HG03039 (cell line): ENCODE data around the gene TMCC1.
"Not testable (repeated sequence)": the region's sequence is repeated elsewhere in the genome, so short reads cannot be mapped to it uniquely, and the experiment has no call there.

Experiments used
- ATAC-seq: cut with Tn5 transposase; IDR thresholded peaks from one replicate; pipeline ENCODE4 v1.9.1; 2021; ENCODE audit warnings: mild to moderate bottlenecking, moderate library complexity; ENCODE audit not compliant: unreplicated experiment

The TMCC1 gene

DNA sequence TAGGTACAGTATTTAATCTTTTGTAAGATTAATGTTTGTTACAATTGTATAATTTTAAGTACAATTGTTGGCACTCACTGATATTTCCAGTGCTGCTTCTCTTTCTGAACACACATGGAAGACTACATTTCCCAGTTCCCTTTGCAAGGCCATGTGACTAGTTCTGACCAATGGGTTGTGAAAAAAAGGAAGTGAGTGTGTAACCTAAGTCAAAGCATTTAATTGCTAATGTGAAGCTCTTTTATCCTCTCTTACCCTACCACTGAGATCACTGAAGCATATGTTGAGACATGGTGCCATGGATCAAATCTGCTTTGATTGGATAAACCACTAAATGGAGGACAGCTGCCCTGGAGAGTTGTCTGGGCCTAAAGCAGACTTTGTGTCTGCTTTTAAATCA is 203.1 kb downstream of the TMCC1 start:
- no peak for ATAC-seq

DNA sequence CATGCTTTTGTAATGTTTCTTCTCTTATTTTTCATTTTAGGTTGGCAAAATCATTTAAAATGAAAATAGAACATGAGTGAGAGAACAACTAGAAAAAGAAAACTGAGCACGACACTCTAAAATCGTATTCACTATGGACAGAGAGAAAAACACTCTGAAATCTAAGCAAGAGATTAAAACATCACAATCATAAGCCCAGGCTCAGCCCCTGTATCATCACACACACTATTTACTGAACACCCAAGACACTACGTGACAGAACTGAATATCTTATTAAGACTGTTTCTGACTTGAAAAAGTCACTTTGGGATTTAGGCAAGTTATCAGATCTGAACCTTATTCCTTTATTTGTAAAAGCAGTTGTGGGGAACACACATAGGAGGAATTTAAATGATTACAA is 204.5 kb downstream of the TMCC1 start:
- no peak for ATAC-seq

DNA sequence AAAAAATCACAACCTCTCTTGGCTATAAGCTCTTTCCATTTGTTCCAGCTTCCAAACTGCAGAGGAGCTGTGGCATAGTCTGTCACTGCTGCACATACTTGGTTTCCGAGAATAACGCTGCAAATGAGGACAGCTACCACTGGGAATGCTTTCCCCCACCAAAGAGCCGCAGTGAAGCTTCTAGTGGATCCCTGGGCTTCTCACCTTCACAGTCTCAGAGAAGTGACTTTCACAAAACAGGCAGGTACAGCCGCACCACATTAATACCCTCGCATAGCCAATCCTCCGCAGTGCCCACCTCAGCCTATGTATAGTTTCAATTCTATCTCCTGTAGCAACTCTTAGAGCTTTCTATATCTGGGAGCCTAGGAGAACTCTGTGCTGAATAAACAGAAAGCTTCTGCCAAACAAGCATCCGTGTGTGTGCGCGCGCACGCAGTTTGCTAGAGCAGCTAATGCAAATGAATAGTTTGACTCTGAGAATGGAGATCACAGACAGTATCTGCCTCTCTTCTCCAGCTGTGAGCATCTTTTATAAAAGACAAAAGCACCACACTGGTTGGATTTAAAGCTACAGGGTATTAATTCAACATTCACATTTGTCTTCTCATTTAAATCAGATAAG is 205.1 kb downstream of the TMCC1 start:
- no peak for ATAC-seq

DNA sequence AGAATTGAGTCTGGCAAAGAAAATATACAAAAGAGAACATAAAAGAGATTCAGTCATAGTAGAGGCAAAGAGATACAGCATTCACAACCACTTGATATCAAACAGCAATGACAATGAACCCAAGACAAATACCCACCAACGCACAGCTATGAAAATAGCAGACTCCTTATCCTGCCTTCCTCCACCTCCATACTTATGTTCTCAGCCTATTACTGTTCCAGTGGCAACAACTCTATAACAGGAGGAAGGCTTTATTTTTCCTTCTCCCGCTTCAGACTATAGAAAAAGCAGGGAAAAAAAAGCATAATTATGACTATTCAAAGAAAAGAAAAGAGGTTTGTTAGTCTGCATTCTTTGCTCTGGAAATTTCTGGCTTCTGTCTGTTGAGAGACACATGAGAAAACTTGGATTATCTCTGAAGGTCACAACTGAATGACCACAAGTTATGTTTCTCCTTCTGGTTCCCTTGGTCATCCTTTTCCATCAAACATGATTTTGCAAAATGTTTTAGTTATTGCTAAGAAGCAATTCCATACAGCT is 205.9 kb downstream of the TMCC1 start:
- ATAC-seq: no peak

DNA sequence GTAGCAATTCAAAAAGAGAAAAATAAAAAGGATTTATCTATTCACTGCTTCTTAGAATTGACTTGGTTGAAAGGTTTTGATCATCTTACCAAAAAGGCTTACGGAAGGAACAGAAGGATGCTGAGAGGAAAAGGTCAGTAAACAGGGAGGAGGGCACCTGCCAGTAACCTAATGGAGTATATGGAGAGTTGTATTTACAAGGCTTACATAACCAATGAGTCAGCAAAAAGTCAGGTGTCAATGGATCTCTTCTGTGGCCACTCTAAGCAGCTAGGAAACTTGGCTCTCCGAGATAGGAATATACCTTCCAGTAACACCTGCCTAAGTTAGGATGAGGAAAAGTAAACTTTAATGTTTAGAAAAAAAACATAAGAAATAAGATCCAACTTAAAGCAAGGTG is 206.6 kb downstream of the TMCC1 start:
- no peak for ATAC-seq

DNA sequence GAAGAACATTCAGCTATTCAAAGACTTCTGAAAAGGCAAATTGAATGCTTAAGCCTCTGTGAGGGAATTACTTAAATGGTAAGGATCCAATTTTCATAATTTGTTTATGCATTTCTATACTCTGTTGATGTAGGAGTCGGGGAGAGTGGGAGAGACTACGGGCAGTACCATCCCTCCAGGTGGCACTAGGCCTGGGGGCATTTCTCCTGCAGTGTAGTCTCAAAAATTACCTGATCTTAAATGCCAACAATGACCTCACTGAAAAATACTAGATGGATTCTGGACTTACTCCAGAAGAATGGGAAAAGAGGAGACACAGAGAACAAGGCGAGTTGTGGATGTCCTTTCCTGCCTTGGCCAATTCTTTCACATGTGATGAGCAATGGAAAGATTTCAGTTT is 209.2 kb downstream of the TMCC1 start:
- no peak for ATAC-seq

DNA sequence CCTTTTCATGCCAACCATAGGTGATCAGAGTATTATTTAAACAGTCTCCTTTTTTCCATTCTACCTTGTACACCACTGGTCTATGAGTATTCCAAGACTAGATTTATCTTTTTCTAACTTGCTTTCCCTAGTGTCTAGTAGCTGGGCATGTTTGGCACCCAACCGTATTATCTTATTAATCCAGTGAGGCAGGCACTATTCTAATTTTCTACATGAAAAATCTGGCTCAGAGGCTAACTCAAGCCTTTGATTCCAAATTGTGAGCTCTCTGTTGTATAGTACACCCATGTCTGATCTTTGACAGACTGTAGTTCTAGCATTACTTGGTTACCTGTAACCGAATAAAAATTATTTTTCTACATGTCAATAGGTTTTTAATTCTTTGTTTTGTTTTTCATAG is 210.3 kb downstream of the TMCC1 start:
- no peak for ATAC-seq

DNA sequence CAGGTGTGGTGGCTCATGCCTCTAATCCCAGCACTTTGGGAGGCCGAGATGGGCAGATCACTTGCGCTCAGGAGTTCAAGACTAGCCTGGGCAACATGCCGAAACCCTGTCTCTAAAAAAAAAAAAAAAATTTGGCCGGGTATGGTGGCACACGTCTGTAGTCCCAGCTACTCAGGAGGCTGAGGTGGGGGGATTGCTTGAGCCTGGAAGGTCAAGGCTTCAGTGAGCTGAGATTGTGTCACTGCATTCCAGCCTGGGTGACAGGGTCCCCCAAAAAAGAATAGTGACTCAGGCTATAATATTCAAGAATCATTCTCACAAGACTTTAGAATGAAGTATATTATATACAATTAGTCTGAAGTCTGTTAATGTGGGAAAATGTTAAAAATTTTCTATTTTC is 216.5 kb downstream of the TMCC1 start:
- ATAC-seq: no peak

DNA sequence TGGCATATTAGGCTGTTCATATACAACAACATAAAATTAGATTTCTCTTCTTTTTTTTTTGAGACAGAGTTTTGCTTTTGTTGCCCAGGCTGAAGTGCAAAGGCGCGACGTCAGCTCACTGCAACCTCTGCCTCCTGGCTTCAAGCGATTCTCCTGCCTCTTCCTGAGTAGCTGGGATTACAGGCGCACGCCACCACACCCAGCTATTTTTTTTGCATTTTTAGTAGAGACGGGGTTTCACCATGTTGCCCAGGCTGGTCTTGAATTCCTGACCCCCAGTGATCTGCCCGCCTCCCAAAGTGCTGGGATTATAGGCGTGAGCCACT is 218.8 kb downstream of the TMCC1 start:
- ATAC-seq: not testable (repeated sequence)

DNA sequence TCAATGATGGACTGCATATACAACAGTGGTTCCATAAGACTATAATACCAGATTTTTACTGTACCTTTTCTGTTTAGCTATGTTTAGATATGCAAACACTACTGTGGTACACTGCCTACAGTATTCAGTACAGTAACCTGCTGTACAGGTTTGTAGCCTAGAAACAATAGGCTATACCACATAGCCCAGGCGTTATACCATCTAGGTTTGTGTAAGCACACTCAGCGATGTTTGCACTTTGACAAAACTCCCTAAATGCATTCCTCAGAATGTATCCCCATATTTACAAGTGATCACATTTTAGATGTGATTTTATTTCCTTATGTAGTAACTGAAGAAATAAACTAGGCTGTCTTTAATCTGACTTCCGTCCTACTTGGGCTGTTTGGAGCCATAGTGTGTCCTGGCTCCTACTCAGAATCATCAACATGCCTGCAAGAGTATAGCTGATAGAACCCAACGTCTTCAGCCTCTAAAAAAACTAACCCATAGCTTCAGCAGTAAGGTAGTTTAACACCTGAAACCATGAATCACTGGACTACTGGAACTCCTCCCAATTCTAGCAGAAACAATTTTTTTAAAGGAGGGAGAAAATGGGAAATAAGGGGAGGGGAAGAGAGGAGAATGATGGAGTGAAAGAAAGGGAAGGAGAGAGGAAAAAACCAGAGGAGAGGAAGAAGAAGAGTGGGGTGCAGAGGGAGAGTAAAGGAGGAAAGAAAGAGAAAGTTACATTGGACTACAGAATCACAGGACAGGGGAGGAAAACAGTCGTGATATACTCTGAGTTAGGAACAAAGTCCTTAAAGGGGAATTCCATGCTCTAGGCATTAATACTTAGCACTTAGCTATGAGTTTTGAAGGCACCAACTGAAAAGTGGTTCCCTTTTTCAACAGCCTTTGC is 219.4 kb downstream of the TMCC1 start:
- no peak for ATAC-seq

DNA sequence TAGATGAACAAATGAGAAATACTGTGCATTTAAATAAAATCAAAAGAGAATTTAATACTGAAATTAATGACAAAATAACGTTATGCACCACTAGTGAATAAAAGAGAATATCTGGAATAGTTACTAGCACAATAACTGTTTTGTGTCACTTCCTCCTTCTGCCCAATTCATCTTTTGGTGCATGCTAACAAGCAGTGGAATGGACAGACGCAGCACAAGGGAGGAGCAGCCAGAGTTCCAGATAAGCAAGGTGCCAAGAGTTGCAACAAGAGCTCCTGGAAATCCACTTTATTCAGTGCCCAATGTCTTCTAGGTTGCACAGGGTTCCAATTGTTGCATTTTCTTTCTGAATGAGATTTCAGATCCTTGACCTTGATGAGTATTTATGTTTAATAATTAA is 220.5 kb downstream of the TMCC1 start:
- ATAC-seq: no peak

DNA sequence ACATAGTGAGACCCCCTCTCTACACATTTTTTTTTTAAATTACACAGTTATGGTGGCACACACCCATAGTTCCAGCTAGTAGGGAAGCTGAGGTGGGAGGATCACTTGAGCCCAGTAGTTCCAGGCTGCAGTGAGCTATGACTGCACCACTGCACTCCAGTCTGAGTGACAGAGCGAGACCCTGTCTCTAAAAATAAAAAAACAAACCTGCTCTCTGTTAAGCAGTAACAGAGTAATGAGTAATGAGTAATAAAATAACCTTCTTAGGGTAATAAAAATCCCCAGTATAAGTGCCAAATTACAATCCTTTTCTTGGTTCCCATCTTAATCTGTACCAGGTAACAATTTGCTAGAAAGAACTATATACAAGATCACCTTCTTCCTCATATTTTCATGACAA is 221.1 kb downstream of the TMCC1 start:
- no peak for ATAC-seq

DNA sequence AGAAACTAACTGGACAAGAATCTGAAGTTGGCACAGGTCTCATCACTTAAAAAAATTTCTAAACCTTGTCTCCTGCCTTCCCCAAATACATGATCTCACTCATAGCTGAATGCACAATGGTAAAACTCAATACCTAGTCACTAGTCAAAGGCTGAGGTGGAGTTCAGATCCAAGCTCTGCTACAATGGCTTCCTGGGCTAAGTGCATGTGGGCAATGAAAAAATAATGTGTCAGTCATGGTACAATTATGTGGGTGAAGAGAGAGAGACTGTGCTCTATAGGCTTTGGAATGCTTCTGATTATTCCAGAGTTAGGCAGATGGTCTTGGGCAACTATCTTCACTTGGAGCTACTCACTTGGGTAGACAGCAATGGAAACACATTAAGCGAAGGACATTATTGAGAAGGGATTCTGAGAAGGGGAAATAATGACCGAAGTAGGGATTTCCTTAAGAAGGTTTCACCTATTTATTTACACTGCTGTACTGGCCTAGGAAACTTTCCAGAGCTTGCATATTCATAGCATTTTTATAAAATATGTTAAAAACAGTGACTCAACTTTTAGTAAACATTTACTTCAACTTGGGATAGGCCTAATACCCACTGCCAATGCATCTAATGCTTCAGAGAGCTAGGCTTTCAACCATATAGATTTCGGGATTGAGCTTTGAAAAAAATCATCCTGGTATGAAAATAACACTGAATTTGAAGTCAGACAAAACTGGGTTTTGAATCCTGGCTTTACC is 228.3 kb downstream of the TMCC1 start:
- ATAC-seq: no peak

DNA sequence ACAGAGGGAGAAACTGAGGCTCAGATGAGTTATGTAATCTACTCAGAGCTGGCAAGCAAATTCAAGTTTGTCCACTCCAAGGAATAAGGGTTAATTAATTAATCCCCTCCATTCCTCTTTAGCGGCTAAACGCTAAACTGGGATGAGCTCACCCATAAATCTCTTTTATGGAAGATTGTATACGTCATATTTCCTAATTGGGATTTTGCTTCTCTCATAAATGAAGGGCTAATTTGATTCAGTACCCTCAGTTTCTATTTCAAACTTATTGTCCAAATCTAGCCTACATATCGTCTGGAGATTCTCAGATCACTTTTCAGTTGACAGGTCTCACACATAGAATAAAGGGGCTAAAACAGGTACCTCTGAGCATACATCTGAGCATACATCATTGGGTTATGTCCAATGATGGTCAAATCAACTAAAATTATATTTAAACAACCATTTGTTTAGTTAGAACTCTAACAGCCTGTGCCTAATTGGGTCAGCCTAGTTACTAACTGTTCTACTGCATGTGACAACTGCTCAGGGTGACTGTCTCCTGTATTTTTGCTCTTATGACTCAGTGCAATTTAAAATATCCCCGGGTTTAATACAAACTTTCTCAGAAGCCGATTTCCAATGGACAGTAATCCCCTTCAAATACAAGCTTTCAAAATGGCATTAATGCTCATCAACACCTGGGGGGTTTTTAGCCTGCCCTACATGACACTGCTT is 229.4 kb downstream of the TMCC1 start:
- no peak for ATAC-seq

DNA sequence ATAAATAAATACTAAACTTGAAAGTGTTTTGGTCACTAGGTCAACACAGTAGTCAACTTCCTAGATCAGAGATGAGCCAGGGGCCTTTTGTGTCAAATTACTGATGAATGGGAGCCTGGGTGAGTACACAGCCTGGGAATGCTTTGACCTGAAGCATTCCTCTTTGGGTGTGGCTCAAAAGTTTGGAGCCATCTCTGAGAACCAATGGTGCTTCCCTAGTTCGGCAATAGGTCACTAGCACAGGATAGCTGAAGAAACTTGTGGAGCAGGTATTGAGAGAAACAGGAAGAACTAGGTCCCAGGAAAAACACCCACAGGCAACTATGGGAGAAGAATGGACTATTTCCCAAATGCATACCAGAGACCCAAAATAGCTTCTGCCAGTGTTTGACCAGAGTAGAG is 230.5 kb downstream of the TMCC1 start:
- no peak for ATAC-seq

DNA sequence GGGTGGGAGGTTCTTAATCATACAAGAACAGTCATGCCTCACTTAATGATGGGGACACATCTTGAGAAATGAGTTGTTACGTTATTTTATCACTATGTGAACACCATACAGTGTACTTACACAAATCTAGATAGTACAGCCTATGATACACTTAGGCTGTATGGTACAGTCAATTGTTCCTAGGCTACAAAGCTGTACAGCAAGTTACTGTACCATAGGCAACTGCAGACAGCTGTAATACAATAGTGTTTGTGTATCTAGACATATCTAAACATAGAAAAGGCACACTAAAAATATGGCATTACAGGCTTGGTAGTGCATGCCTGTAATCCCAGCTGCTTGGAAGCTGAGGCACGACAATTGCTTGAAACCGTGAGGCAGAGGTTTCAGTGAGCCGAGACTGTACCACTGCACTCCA is 231.3 kb downstream of the TMCC1 start:
- ATAC-seq: no peak

DNA sequence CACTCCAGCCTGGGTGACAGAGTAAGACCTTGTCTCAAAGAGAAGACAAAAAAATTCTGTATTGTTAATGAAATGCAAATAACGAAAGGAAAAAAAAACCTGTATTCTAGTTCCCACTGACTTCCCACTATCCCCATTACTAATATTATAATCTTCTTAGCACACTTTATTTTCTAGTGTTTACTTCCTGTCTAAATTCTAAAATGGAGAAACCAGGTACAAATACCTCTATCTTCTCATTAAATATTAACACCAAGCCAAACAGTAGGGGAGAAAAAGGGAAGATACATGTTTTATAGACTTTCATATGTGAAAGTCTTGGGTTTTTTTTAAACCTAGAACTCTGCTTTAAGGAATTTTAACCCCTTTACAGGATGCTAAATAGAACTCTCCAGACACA is 231.7 kb downstream of the TMCC1 start:
- no peak for ATAC-seq

DNA sequence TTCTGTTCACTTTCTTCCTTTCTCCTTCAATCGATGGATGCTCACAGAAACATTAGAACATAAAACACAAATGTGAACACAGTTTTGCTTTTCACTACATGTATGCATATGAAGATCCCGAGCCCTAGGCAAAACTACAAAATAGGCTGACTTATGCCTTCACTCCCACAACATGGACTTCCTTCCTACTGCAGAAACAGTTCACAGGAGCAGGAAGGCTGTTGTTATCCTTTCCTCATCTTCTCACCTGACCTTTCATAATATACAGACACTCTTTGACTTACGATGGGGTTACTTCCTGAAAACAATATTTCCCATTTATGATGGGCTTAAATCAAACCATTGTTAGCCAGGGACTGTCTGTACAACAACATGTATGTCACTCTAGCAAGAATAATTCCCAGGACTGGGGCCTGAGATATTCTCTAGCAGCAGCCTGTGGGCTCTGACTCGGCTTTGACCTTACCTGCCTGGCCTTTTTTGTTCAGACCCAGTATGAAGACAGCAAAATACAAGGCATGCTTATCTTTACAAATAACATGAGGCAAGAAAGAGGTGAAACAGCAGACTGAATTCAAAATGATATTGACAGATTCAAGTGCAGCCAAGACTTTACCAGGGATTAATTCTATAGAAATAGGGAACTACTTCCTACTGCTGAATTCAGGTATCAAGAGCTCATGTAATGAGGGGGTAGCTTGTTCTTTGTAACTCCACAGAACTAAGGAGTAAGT is 235.2 kb downstream of the TMCC1 start:
- ATAC-seq: no peak

DNA sequence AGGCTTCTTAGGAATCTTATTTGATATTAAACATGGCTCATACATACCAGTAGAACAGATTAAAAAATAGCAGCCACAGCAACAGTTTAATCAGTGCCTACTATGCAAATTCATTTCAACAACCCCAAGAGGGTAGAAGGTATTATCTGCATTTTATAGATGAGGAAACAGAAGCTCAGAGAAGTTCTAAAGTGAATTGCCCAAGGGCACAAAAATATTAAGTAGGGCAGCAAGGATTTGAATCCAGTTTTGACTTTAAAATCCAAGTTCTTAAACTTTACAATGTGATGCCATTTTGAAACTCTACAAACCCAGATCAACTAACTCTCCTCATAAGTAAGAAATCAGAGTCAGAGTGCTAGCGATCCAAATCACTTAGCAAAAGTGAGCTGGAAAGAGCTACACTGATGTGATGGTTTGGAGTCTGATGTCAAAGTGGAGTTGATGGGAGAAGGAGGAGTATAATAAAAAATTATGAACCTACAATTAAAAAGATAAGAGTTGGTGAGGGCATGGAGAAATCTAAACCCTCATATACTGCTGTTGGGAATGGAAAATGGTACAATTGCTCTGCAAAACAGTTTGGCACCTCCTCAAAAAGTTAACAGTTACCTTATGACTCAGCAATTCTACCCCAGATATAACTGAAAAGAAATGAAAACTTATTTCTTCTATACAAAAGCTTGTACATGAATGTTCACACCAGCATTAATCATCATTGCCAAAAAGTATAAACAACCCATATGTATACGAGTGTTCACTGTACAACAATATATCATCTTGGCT is 236.1 kb downstream of the TMCC1 start:
- no peak for ATAC-seq
